ENCODE measurements around the gene ANP32D. TPM values are rescaled to one million over a fixed set of nuclear protein-coding genes. Genes with fewer than 3 reads are reported as not detected.
"Not testable (repeated sequence)": the region's sequence is repeated elsewhere in the genome, so short reads cannot be mapped to it uniquely, and the experiment has no call there.

Gene ANP32D
- total RNA-seq = not detected in 2 replicates
- not detected for polyA plus RNA-seq (2012)

DNA sequence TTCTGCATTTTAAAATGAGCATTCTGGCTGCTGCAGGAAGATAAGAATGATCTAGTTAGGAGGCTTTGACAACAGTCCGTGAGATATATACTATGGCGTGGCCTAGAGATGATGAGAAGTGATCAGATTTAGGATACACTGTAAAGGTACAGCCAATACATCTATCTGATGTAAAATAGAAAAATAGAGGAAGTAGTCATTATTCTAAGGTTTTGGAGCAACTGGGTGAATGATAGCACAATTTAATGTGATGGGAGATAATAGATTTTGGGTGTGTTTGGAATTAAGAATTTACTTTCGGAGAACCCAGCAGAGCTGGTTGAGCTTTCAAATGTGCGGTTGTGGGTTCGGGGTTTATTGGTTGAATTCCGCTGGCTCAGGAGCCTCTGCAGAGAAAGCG is at the start of gene ANP32D:
Gene ANP32D, plus strand, starts transcription at position 301 of the 400 bp plus-strand sequence. CDS start 106 bp downstream, outside the sequence.
- DNase-seq (ENCODE audit: low read depth) = no peak

- DNase-seq (ENCODE audit: low read depth) = no peak
Observed at GRCh38 chr12:48423171-48423570, 49.2 kb upstream of the ANP32D start.

- DNase-seq (ENCODE audit: low read depth) = no peak
Observed at GRCh38 chr12:48424644-48425043, 47.7 kb upstream of the ANP32D start.

- DNase-seq (ENCODE audit: low read depth) = not testable (repeated sequence)
Observed at GRCh38 chr12:48434016-48434415, 38.3 kb upstream of the ANP32D start.

DNA sequence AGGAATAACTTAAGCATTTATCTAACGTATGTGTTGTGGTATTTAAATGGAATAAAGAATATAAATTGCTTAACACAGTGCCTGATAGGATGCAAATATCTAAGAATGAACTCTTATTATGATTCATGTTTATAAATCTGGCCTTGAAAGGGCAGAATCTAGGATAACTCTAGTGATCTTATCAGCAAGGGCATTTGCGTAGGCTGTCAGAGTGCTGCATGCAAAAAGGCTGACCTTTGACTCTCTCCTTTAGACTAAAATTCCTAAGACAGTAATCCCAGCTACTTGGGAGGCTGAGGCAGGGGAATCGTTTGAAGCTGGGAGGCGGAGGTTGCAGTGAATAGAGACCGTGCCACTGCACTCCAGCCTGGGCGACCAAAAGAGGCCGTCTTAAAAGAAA is 31.3 kb upstream of the ANP32D start:
- DNase-seq (ENCODE audit: low read depth) = no peak

GRCh38 chr12:48442179-48442847 is 30.0 kb upstream of the ANP32D start:
- no peak for DNase-seq (ENCODE audit: low read depth)

GRCh38 chr12:48445538-48445937 is 26.8 kb upstream of the ANP32D start:
- no peak for DNase-seq (ENCODE audit: low read depth)

DNA sequence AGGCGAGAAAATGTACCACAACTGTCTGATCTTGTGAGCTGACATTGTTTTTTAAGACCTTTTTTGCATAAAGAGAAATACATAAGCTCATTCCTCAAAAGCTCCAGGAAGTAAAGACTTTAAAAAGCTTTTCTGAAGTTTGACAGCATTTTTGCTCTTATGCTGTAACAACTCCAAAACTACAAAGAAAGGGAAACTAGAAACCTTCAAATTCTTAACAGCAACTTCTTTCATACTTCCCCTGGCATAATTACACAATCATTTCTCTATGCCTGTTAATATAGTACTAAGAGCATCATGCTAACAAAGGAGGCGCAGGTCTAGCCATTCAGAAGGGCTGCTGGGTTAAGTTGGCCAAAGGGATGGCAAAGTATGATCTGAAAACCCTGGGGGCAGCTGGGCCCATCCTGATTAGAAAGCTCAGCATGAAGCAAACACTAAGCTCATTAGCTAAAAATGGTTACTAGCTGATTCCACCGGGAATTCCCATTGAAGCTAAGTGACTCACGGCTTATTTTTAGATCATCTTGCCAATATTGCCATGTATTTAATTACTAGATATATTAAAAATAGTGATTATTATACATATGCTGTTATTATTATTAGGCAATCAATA is 26.1 kb upstream of the ANP32D start:
- peak; percentile 41 for DNase-seq (ENCODE audit: low read depth)

DNA sequence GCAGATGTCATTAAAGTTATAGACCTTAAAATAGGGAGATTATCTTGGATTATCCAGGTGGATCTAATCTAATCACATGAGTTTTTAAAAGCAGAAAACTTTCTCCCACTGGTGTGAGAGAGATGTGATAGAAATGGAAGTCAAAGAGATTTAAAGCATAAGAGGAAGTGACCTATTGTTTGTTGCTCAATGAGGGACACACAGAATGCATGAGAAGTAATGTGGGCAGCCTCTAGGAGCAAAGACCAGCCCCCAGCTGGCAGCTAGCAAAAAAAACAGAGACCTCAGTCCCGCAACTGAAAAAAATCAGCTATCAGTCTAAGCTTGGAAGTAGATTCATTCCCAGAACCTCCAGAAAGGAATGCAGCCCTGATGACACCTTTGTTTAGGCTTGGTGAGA is 24.6 kb upstream of the ANP32D start:
- no peak for DNase-seq (ENCODE audit: low read depth)

- DNase-seq (ENCODE audit: low read depth) = no peak
Observed at GRCh38 chr12:48451372-48451771, 21.0 kb upstream of the ANP32D start.

DNA sequence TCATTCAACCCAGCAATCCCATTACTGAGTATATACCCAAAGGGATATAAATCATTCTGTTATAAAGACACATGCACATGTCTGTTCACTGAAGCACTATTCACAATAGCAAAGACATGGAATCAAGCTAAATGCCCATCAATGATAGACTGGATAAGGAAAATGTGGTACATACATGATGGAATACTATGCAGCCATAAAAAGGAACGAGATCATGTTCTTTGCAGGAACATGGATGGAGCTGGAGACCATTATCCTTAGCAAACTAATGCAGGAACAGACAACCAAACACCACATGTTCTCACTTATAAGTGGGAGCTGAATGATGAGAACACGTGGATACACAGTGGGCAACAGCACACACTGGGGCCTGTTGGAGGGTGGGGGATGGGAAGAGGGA is 19.4 kb upstream of the ANP32D start:
- DNase-seq (ENCODE audit: low read depth) = not testable (repeated sequence)

DNA sequence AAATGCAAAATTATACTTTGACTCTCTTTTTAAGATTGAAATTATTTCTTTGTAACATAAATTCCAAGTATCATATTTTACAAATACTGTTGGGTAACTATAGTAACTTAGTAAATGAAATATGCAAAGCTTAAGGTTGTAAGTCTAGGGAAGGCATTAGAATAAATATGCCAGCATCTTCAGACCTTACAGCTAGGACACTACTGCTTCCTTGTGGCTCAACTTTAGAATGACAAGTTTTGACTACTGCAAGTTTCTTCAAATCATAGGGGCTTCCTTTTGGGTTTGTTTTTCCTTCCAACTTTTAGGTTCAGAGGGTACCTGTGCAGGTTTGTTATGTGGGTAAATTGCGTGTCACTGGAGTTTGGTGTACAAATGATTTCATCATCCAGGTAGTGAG is 17.7 kb upstream of the ANP32D start:
- DNase-seq (ENCODE audit: low read depth) = no peak

DNA sequence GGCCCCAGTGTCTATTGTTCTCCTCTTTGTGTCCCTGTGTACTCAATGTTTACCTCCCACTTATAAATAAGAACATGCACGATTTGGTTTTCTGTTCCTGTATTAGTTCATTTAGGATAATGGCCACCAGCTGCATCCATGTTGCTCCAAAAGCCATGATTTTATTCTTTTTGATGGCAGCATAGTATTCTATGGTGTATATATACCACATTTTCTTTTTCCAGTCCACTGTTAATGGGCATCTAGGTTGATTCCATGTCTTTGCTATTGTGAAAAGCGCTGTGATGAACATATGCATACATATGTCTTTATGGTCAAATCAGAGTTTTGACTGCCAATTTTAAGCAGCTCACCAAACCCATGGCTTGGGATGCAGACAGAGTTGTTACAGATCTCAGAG is 17.2 kb upstream of the ANP32D start:
- DNase-seq (ENCODE audit: low read depth) = no peak

DNA sequence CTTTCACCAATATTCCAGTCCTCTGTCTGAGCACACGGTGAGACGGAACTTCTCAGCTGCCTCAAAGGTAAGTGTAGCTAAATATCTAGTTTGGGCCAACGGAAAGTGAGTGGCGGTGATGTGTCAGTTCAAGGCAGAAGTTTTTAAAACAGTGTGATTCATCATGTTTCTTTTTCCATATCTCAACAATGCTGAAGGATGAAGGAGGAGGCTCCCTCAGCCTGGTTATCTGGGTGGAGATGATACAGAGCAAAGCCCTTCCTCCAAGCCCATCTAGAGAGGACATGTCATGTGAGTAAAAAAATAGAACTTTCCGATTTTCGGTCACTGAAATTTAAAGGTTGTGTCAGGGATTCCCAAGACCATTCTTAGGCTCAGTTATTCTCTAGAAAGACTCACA is 13.1 kb upstream of the ANP32D start:
- no peak for DNase-seq (ENCODE audit: low read depth)

DNA sequence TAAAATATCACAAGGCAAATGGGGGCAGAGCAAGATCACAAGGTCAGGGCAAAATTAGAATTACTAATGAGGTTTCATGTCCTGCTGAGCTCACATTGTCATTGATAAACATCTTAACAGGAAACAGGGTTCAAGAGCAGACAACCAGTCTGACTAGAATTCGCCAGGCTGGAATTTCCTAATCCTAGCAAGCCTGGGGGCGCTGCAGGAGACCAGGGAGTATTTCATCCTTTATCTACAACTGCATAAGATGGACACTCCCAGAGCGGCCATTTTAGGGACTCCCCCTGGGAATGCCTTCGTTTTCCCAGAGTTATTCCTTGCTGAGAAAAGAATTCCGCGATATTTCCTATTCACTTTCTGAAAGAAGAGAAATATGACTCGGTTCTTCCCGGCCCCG is 3.3 kb upstream of the ANP32D start:
- DNase-seq (ENCODE audit: low read depth) = not testable (repeated sequence)

DNA sequence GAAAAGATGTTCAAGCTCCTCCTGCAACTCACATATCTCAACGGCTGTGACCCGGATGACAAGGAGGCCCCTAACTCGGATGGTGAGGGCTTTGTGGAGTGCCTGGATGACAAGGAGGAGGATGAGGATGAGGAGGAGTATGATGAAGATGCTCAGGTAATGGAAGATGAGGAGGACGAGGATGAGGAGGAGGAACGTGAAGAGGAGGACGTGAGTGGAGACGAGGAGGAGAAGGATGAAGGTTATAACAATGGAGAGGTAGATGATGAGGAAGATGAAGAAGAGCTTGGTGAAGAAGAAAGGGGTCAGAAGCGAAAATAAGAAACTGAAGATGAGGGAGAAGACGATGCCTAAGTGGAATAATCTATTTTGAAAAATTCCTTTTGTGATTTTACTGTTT is 702 bp downstream of the ANP32D start:
- no peak for DNase-seq (ENCODE audit: low read depth)

DNA sequence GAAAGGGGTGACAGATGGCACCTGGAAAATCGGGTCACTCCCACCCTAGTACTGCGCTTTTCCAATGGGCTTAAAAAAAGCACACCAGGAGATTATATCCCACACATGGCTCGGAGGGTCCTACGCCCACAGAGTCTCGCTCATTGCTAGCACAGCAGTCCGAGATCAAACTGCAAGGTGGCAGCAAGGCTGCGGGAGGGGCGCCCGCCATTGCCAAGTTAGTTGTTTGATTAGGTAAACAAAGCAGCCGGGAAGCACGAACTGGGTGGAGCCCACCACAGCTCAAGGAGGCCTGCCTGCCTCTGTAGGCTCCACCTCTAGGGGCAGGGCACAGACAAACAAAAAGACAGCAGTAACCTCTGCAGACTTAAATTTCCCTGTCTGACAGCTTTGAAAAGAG is 2.1 kb downstream of the ANP32D start:
- not testable (repeated sequence) for DNase-seq (ENCODE audit: low read depth)

GRCh38 chr12:48482198-48482597 is 9.8 kb downstream of the ANP32D start, which contains the start of gene C12orf54:
Gene C12orf54 (plus strand): TSS chr12:48482498. CDS start chr12:48483297, 799 bp downstream.
- no peak for DNase-seq (ENCODE audit: low read depth)

GRCh38 chr12:48482930-48483329 is 10.6 kb downstream of the ANP32D start:
- DNase-seq (ENCODE audit: low read depth) = no peak

- no peak for DNase-seq (ENCODE audit: low read depth)
Observed at GRCh38 chr12:48486261-48486660, 13.9 kb downstream of the ANP32D start.

GRCh38 chr12:48486679-48487078 is 14.3 kb downstream of the ANP32D start:
- DNase-seq (ENCODE audit: low read depth) = no peak

DNA sequence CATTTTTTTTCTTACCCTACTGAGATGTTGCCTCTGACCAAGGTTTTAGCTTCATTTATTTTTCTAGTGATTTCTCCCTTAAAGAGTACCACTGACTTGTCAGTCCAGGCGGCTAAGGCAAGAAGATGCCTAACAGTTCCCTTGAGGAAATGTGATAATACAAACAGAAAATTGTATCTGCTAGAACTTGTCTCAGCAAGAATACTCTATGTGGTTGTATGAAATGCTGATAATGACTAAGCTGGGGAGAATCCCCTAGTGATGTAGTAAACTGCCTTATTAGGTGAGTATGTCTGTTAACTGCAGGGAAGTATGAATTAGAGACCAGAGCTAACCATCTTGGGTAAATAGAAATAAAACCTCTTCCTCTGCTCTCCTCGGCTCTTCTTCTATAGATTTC is 16.7 kb downstream of the ANP32D start:
- peak; percentile 2 for DNase-seq (ENCODE audit: low read depth)

DNA sequence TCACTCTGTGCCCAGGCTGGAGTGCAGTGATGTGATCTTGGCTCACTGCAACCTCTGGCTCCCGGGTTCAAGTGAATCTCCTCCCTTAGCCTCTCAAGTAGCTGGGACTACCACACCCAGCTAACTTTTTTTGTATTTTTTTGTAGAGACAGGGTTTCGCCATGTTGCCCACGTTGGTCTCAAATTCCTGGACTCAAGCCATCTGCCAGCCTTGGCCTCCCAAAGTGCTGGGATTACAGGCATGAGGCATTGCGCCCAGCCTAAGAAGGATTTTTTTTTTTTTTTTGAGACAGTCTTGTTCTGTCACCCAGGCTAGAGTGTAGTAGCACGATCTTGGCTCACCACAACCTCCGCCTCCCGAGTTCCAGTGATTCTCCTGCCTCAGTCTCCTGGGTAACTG is 17.1 kb downstream of the ANP32D start:
- not testable (repeated sequence) for DNase-seq (ENCODE audit: low read depth)
